GM23248 (cell line): ENCODE results near the gene RNF152. TPM values are rescaled to one million over a fixed set of nuclear protein-coding genes. Genes with fewer than 3 reads are reported as not detected.

Experiments
- DNase-seq: peaks from one replicate; pipeline ENCODE4 v3.0.0-alpha.2; 2015
- H2AFZ ChIP-seq: fragments of 200-600 bp; sonication (generic); 2 replicates; pipeline ENCODE4 v1.6.1; 2016; ENCODE audit warnings: antibody characterized with exemption
- H3F3A ChIP-seq: fragments of 200-600 bp; sonication (generic); 2 replicates; pipeline ENCODE4 v1.6.1; 2016; ENCODE audit warnings: mild to moderate bottlenecking, antibody characterized with exemption, mixed run types; ENCODE audit not compliant: insufficient read depth
- H3K27ac ChIP-seq: fragments of 200-600 bp; sonication (generic); 2 replicates; pipeline ENCODE4 v1.5.1; 2016; ENCODE audit warnings: mild to moderate bottlenecking
- H3K27me3 ChIP-seq: fragments of 200-600 bp; sonication (generic); replicated peaks from 2 replicates; pipeline ENCODE4 v1.6.1; 2016; ENCODE audit warnings: mild to moderate bottlenecking; ENCODE audit not compliant: insufficient read depth
- H3K36me3 ChIP-seq: fragments of 200-600 bp; sonication (generic); 2 replicates; pipeline ENCODE4 v1.6.1; 2016; ENCODE audit warnings: low read depth, mild to moderate bottlenecking
- H3K4me1 ChIP-seq: fragments of 200-600 bp; sonication (generic); 2 replicates; pipeline ENCODE4 v1.6.1; 2016; ENCODE audit warnings: mild to moderate bottlenecking; ENCODE audit not compliant: insufficient read depth
- H3K4me2 ChIP-seq: fragments of 200-600 bp; sonication (generic); one replicate; pipeline ENCODE4 v1.6.1; 2016; ENCODE audit warnings: mild to moderate bottlenecking; ENCODE audit not compliant: unreplicated experiment
- H3K4me3 ChIP-seq: fragments of 200-600 bp; sonication (generic); 2 replicates; pipeline ENCODE4 v1.5.1; 2016; ENCODE audit warnings: mild to moderate bottlenecking
- H3K79me2 ChIP-seq: fragments of 200-600 bp; sonication (generic); 2 replicates; pipeline ENCODE4 v1.6.1; 2016; ENCODE audit warnings: mild to moderate bottlenecking; ENCODE audit not compliant: insufficient read depth
- H3K9ac ChIP-seq: fragments of 200-600 bp; sonication (generic); 2 replicates; pipeline ENCODE4 v1.6.1; 2016; ENCODE audit warnings: mild to moderate bottlenecking
- H3K9me2 ChIP-seq: fragments of 200-600 bp; sonication (generic); 2 replicates; pipeline ENCODE4 v1.6.1; 2016; ENCODE audit warnings: mixed run types, mild to moderate bottlenecking, moderate library complexity; ENCODE audit not compliant: insufficient read depth
- H3K9me3 ChIP-seq: fragments of 200-600 bp; sonication (generic); one replicate; pipeline ENCODE4 v1.6.1; 2017; ENCODE audit warnings: low read depth
- H4K20me1 ChIP-seq: fragments of 200-600 bp; sonication (generic); 2 replicates; pipeline ENCODE4 v1.6.0; 2016; ENCODE audit not compliant: insufficient read depth
- EZH2 ChIP-seq: fragments of 200-600 bp; sonication (generic); IDR thresholded peaks from 2 replicates; pipeline ENCODE4 v1.6.1; 2018; ENCODE audit warnings: antibody characterized with exemption, mild to moderate bottlenecking; ENCODE audit not compliant: insufficient read depth, poor library complexity, severe bottlenecking
- EZH2phosphoT487 ChIP-seq: fragments of 200-600 bp; sonication (generic); IDR thresholded peaks from 2 replicates; pipeline ENCODE4 v1.6.1; 2018; ENCODE audit warnings: antibody characterized with exemption, moderate library complexity, mild to moderate bottlenecking, low read depth; ENCODE audit not compliant: insufficient read depth
- WGBS, 2 experiments: methylation state at CpG; one replicate each; pipeline ENCODE4 v1.1.6; 2015 to 2017; ENCODE audit warnings: low lambda C conversion rate in 2 of 2, low coverage in 1 of 2; ENCODE audit errors: missing lambda C conversion rate in 2 of 2; 5-methylcytosine and 5-hydroxymethylcytosine counted together
- in situ Hi-C: fragments of 300-500 bp; cut with MboI; formaldehyde crosslinking; loops from 2 replicates; pipeline ENCODE4 v1.15.0; 2020
- polyA plus RNA-seq: library from polyadenylated mRNA; unstranded; fragments of >200 nt; fragmentation: Nextera tagmentation; extraction: Ambion mirVana; gene quantifications from 2 replicates; pipeline ENCODE4 v1.2.1, GENCODE V29; 2016
- total RNA-seq: library from RNA; depleted of rRNA; stranded (reverse); fragments of >200 nt; shearing (Covaris generic); gene quantifications from 2 replicates; pipeline ENCODE4 v1.2.3, GENCODE V29; 2014

RNF152 gene
- total and polyA plus RNA-seq, 2 experiments from 2014 or later: 1.9 to 11.3 TPM

DNA sequence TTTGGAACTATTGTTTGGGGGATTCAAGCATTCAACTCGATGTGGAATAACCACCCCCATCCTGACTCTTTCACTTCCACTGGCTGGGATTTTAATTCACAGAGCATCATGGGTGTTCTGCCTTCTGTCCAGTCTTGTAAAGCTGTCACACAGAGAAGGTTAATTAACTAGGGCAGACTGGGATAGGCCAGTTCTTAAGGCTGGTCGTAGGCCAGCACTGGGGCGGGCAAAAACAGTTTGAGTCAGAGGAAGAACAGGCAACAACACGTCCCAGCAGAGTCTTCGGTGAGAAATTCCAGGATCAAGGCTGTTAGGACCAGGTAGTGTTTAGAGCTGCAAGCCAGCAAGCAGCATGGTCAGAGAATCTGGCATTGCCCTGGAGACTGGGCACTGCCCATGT is 4.0 kb upstream of the RNF152 start:
- in situ Hi-C loops: loop anchor here (10.0 kb wide), 1 partner anchor 312 kb away; no protein-coding TSS in a partner anchor
- Histone ChIP-seq H3K79me2 (peaks cover 20% of the 10 kb centered on the region), H3K4me3 (no peak overlapping the region), H4K20me1 (no peaks in the 10 kb centered on the region), H3K9me2 (no peaks in the 10 kb centered on the region), H3K9me3 (no peaks in the 10 kb centered on the region), H2AFZ (peak overlapping the region; percentile 48), H3K36me3 (no peaks in the 10 kb centered on the region), H3K4me2 (peak overlapping the region; percentile 21), H3K4me1 (peaks cover 9% of the 10 kb centered on the region; the same call in 1 of the 2 replicates), H3F3A (no peaks in the 10 kb centered on the region), H3K9ac (no peak overlapping the region), H3K27me3 (no peaks in the 10 kb centered on the region), H3K27ac (no peak overlapping the region)
- TF ChIP-seq EZH2phosphoT487: no peak
- TF ChIP-seq EZH2: no peak
- peak; percentile 73 for DNase-seq
- 4 to 7% methylated on average over 5 of the region's 5 CpGs for WGBS, 2 experiments

DNA sequence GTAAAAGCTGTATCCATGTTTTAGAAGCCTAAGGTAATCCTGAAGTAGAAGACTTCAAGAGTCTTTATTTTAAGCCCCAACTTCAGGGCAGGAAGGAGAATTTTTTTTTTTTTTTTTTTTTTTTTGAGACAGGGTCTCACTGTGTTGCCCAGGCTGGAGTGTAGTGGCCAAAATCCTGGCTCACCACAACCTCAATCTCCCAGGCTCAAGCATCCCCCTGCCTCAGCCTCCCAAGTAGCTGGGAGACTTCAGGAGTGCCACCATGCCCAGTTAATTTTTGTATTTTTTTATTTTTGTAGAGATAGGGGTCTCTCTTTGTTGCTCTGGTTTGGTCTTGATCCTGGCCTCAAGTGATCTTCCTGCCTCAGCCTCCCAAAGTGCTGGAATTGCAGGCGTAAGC is 3.3 kb upstream of the RNF152 start:
- Histone ChIP-seq H3K4me2 (no peak overlapping the region), H2AFZ (no peak overlapping the region; the same call in 1 of the 2 replicates)

DNA sequence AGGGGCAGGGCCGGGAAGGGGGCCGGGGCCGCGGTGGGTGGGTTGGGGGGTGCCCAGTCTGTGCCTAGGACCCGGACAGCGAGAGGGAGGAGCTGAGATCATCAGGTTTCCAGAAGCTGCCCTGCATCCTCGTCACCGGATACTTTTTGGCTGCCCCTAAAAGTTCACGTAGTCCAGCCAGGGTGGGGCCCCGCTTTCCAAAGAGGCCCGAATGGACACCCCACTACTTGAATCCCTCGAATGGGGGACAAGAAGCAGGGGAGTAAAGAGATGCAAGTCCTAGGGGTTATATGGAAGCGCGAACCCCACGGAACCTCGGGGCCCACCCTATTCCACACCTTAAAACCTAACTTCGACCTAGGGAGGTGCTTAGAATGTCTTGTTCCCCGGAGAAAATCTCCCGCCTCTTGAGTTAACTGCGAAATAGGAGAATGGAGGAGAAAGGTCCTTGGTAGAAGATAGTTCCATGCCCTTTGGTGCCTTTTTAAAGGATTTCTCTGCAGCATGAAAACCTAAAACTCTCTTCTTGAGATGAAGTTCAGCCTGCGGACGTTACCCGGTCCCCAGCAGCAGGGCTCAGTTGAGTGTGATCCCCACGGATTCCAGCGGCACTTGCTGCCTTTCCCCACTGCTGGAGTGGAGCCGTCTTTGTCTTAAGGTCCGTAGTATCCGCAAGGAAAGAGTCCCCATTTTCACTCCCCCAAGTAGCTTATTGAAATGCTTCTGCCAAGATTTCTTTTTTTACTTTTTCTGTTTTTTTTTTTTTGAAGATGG is 2.1 kb upstream of the RNF152 start:
- Histone ChIP-seq H3K9me3 (no peaks in the 10 kb centered on the region), H3K4me3 (peak overlapping the region; percentile 96), H3K27ac (no peak overlapping the region), H2AFZ (peak overlapping the region; percentile 83), H3K9ac (peak overlapping the region; percentile 81), H4K20me1 (no peaks in the 10 kb centered on the region), H3K79me2 (peaks cover 35% of the 10 kb centered on the region), H3K36me3 (no peaks in the 10 kb centered on the region), H3K4me1 (peaks cover 9% of the 10 kb centered on the region; the same call in 1 of the 2 replicates), H3K9me2 (no peaks in the 10 kb centered on the region), H3K4me2 (peak overlapping the region; percentile 76), H3F3A (0 out of 2 replicates have a peak, but pooled peaks cover 3% of the 10 kb centered on the region), H3K27me3 (no peaks in the 10 kb centered on the region)
- peak; percentile 21 for DNase-seq
- in situ Hi-C loops: loop anchor here (10.0 kb wide), 1 partner anchor 310 kb away; no protein-coding TSS in a partner anchor
- no peak for TF ChIP-seq EZH2
- TF ChIP-seq EZH2phosphoT487: no peak
- WGBS, 2 experiments: 40 to 48% methylated on average over 20 to 26 of the region's 28 CpGs

More for the DNA sequence above, 3.3 kb upstream of the RNF152 start:
- 0 out of 2 replicates have a peak, but pooled peaks cover 3% of the 10 kb centered on the region for H3F3A ChIP-seq
- no peaks in the 10 kb centered on the region for H3K9me3 ChIP-seq
- in situ Hi-C loops: loop anchor here (10.0 kb wide), 1 partner anchor 311 kb away; no protein-coding TSS in a partner anchor
- H3K4me3 ChIP-seq: no peak overlapping the region
- no peak for DNase-seq
- H3K27ac ChIP-seq: no peak overlapping the region
- no peaks in the 10 kb centered on the region for H3K27me3 ChIP-seq
- no peak overlapping the region for H3K9ac ChIP-seq
- WGBS, 2 experiments: 79 to 97% methylated on average over 1 of the region's 1 CpG
- H3K9me2 ChIP-seq: no peaks in the 10 kb centered on the region
- peaks cover 9% of the 10 kb centered on the region; the same call in 1 of the 2 replicates for H3K4me1 ChIP-seq
- TF ChIP-seq EZH2 (no peak), EZH2phosphoT487 (no peak)
- peaks cover 26% of the 10 kb centered on the region for H3K79me2 ChIP-seq
- no peaks in the 10 kb centered on the region for H3K36me3 ChIP-seq
- no peaks in the 10 kb centered on the region for H4K20me1 ChIP-seq

DNA sequence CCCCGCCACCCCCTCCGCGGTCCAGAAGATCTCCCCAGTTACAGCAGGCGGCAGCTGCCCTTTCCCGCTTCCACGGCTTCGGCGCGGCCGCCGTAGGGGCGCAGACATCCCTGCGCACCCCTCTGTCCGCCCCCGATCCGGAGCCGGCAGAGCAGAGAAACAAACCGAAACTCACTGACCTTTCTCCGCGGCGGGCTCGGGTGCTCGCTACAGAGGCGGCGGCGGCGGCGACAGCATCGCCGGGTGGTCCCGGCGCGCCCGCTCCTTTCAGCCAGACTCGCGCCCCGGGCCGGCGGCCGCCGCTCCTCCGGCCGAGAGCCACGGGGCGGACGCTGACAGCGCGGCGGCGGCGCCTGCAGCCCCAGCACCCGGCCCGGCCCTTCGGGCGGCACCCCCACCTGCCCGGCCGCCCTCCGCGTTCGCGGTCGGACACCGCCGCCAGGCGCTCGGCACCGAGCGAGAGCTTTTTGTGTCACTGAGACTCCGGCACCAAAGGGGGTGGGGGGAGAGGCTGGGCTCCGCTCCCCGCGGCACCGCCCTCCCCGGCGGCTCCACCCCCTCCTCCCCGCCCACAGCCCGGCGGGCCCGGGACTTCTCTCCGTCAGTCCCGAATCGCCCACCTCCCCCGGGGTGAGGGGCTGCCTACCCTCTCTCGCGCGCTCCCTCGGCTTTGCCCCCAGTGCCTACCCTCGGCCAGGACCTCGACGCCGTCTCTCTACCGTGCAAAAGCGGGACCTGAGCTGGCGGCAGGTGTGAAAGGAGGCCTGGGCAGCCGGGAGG is 1.4 kb upstream of the RNF152 start:
- WGBS, 2 experiments: 1 to 2% methylated on average over 42 to 59 of the region's 95 CpGs
- peak overlapping the region; percentile 88 for H3K4me2 ChIP-seq
- H3K9me2 ChIP-seq: no peaks in the 10 kb centered on the region
- H3K79me2 ChIP-seq: peaks cover 40% of the 10 kb centered on the region
- no peak for TF ChIP-seq EZH2
- no peak for TF ChIP-seq EZH2phosphoT487
- no peaks in the 10 kb centered on the region for H4K20me1 ChIP-seq
- H3K9me3 ChIP-seq: no peaks in the 10 kb centered on the region
- H3K27ac ChIP-seq: no peak overlapping the region
- H3K4me1 ChIP-seq: peaks cover 9% of the 10 kb centered on the region; the same call in 1 of the 2 replicates
- in situ Hi-C loops: loop anchor here (10.0 kb wide), 1 partner anchor 309 kb away; no protein-coding TSS in a partner anchor
- H3F3A ChIP-seq: 0 out of 2 replicates have a peak, but pooled peaks cover 3% of the 10 kb centered on the region
- H3K4me3 ChIP-seq: peak overlapping the region; percentile 96
- H3K27me3 ChIP-seq: no peaks in the 10 kb centered on the region
- DNase-seq: peak; percentile 83
- H3K36me3 ChIP-seq: no peaks in the 10 kb centered on the region
- peak overlapping the region; percentile 83 for H2AFZ ChIP-seq
- H3K9ac ChIP-seq: peak overlapping the region; percentile 81
